GM12878 (cell line): ENCODE data around the gene LYRM4. TPM values are rescaled to one million over a fixed set of nuclear protein-coding genes. Genes with fewer than 3 reads are reported as not detected.
A peak's percentile ranks its signal among the peaks of the same experiment; 100 is the strongest.

ENCODE experiments used
- ATAC-seq: fragments of 200-7000 bp; cut with Tn5 transposase; 3 replicates; pipeline ENCODE4 v1.9.1; 2020; ENCODE audit warnings: mild to moderate bottlenecking, moderate library complexity
- BruUV-seq: library from RNA; stranded (reverse); fragments of 400-500 nt; replicated peaks from 2 replicates; lab custom pipeline; 2021; lab: Mats Ljungman, UMichigan
- CTCF ChIA-PET: fragments of 300-600 bp; sonication (Branson Sonifier 250); formaldehyde crosslinking; extraction: SDS; loops from one replicate; lab custom pipeline; 2021; ENCODE audit warnings: inconsistent platforms; lab: Yijun Ruan, JAX
- POLR2A ChIA-PET: fragments of 350-600 bp; formaldehyde crosslinking; extraction: SDS; loops from one replicate; lab custom pipeline; 2021; ENCODE audit warnings: inconsistent platforms; lab: Charles Lee
- RAD21 ChIA-PET: fragments of 300-600 bp; sonication (Branson Sonifier 250); formaldehyde crosslinking; loops from one replicate; lab custom pipeline; 2023; ENCODE audit warnings: antibody characterized with exemption; ENCODE audit not compliant: unreplicated experiment; lab: Charles Lee
- SMC1A ChIA-PET: fragments of 300-600 bp; sonication (Branson Sonifier 250); formaldehyde crosslinking; loops from one replicate; lab custom pipeline; 2023; ENCODE audit not compliant: unreplicated experiment, uncharacterized antibody; lab: Charles Lee
- DNase-seq: peaks from one replicate; pipeline ENCODE4 v3.0.0-alpha.2; 2011; ENCODE audit warnings: low read depth, low spot score
- FAIRE-seq: peaks from 3 replicates; lab custom pipeline; 2011; peaks lifted over from hg19 to GRCh38; lab: Jason Lieb, UNC
- H2AFZ ChIP-seq: 2 replicates; pipeline ENCODE4 v1.6.0; 2011; ENCODE audit warnings: low read depth, low read length, control low read depth; ENCODE audit not compliant: control insufficient read depth
- H3K27ac ChIP-seq: 2 replicates; pipeline ENCODE4 v1.5.1; 2011; ENCODE audit warnings: control low read depth; ENCODE audit not compliant: control insufficient read depth, insufficient read depth
- H3K27me3 ChIP-seq, 2 experiments: replicated peaks in 1 of 2; 2 replicates each; pipeline versions ENCODE4 v1.6.0 to v1.6.1; 2011; ENCODE audit warnings: low read length in 1 of 2; ENCODE audit not compliant: control insufficient read depth in 2 of 2, insufficient read depth in 2 of 2
- H3K36me3 ChIP-seq, 2 experiments: 2 replicates each; pipeline ENCODE4 v1.5.1; 2011; ENCODE audit warnings: low read length in 1 of 2; ENCODE audit not compliant: control insufficient read depth in 2 of 2, insufficient read depth in 2 of 2
- H3K4me1 ChIP-seq: 2 replicates; pipeline ENCODE4 v1.6.1; 2011; ENCODE audit warnings: mild to moderate bottlenecking, low read length, moderate library complexity, mixed read lengths; ENCODE audit not compliant: control insufficient read depth, insufficient read depth
- H3K4me2 ChIP-seq: 2 replicates; pipeline ENCODE4 v1.6.0; 2011; ENCODE audit warnings: control low read depth; ENCODE audit not compliant: control insufficient read depth, insufficient read depth
- H3K4me3 ChIP-seq: fragments of 200-600 bp; sonication (generic); 2 replicates; pipeline ENCODE4 v1.5.1; 2016
- H3K79me2 ChIP-seq: 2 replicates; pipeline ENCODE4 v1.6.0; 2011; ENCODE audit warnings: low read length; ENCODE audit not compliant: control insufficient read depth, insufficient read depth
- H3K9ac ChIP-seq: 2 replicates; pipeline ENCODE4 v1.8.0; 2011; ENCODE audit warnings: low read length, control low read depth, mixed read lengths; ENCODE audit not compliant: control insufficient read depth, insufficient read depth
- H3K9me3 ChIP-seq: replicated peaks from 3 replicates; pipeline ENCODE4 v1.5.1; 2011; ENCODE audit warnings: mild to moderate bottlenecking, low read length; ENCODE audit not compliant: control insufficient read depth, insufficient read depth
- H4K20me1 ChIP-seq: 2 replicates; pipeline ENCODE4 v1.6.0; 2011; ENCODE audit not compliant: control insufficient read depth, insufficient read depth
- BACH1 ChIP-seq: fragments of 450-650 bp; IDR thresholded peaks from 2 replicates; pipeline ENCODE4 v1.6.1; 2017; ENCODE audit warnings: mild to moderate bottlenecking, borderline replicate concordance
- BHLHE40 ChIP-seq, 2 experiments: fragments of 450-650 bp in 1 of 2; IDR thresholded peaks; 2 replicates each; pipeline ENCODE4 v1.6.1; 2011 to 2017; ENCODE audit warnings: low read depth in 2 of 2, borderline replicate concordance in 1 of 2, improper control_type of control experiment in 1 of 2, low read length in 1 of 2, mild to moderate bottlenecking in 1 of 2
- DPF2 ChIP-seq: fragments of 450-650 bp; IDR thresholded peaks from 2 replicates; pipeline ENCODE4 v1.6.1; 2017; ENCODE audit warnings: mild to moderate bottlenecking
- EGR1 ChIP-seq, 2 experiments: IDR thresholded peaks; 1 replicate in 1 of 2; 2 replicates in 1 of 2; pipeline ENCODE4 v1.6.1; 2011 to 2012; ENCODE audit warnings: low read depth in 2 of 2, low read length in 2 of 2, borderline replicate concordance in 1 of 2, mild to moderate bottlenecking in 1 of 2, moderate library complexity in 1 of 2
- FOXK2 ChIP-seq: fragments of 450-650 bp; IDR thresholded peaks from 2 replicates; pipeline ENCODE4 v1.6.1; 2017; ENCODE audit warnings: mild to moderate bottlenecking, moderate library complexity
- GATAD2B ChIP-seq: fragments of 450-650 bp; conservative IDR thresholded peaks from 2 replicates; pipeline ENCODE4 v1.6.1; 2017; ENCODE audit warnings: low read depth, mild to moderate bottlenecking, moderate library complexity
- HDAC6 ChIP-seq: fragments of 200-600 bp; sonication (generic); IDR thresholded peaks from one replicate; pipeline ENCODE4 v1.8.0; 2017; ENCODE audit warnings: antibody characterized with exemption; ENCODE audit not compliant: unreplicated experiment
- IKZF1 ChIP-seq: fragments of 450-650 bp; conservative IDR thresholded peaks from 2 replicates; pipeline ENCODE4 v1.6.1; 2017; ENCODE audit warnings: antibody characterized with exemption, mild to moderate bottlenecking
- IRF4 ChIP-seq: IDR thresholded peaks from 2 replicates; pipeline ENCODE4 v1.6.1; 2011; ENCODE audit warnings: low read depth, low read length
- LARP7 ChIP-seq: fragments of 450-650 bp; IDR thresholded peaks from 2 replicates; pipeline ENCODE4 v1.6.1; 2017; ENCODE audit warnings: mild to moderate bottlenecking
- MEF2A ChIP-seq: IDR thresholded peaks from 2 replicates; pipeline ENCODE4 v1.6.1; 2011; ENCODE audit warnings: low read depth, mild to moderate bottlenecking, low read length, moderate library complexity; ENCODE audit not compliant: insufficient read depth
- PML ChIP-seq: IDR thresholded peaks from 2 replicates; pipeline ENCODE4 v1.6.1; 2012; ENCODE audit warnings: low read length, inconsistent platforms
- YBX1 ChIP-seq: fragments of 450-650 bp; IDR thresholded peaks from 2 replicates; pipeline ENCODE4 v1.6.1; 2016; ENCODE audit warnings: antibody characterized with exemption
- YY1 ChIP-seq: IDR thresholded peaks from 2 replicates; pipeline ENCODE4 v1.6.1; 2011; ENCODE audit warnings: low read depth, mild to moderate bottlenecking, low read length
- ZNF687 ChIP-seq: fragments of 450-650 bp; IDR thresholded peaks from 2 replicates; pipeline ENCODE4 v1.6.1; 2017; ENCODE audit warnings: mild to moderate bottlenecking, moderate library complexity
- WGBS: methylation state at CpG from one replicate; pipeline ENCODE4 v1.1.6; 2016; ENCODE audit warnings: low lambda C conversion rate; ENCODE audit not compliant: insufficient replicate concordance, insufficient coverage; ENCODE audit errors: missing lambda C conversion rate; 5-methylcytosine and 5-hydroxymethylcytosine counted together
- in situ Hi-C: fragments of 300-500 bp; cut with MboI; formaldehyde crosslinking; loops from 9 replicates; pipeline ENCODE4 v1.14.3; 2018; ENCODE audit warnings: mixed read lengths
- intact Hi-C: fragments of 100-400 bp; cut with micrococcal nuclease; formaldehyde crosslinking; loops from one replicate; pipeline ENCODE4 v1.14.2; 2022; ENCODE audit not compliant: unreplicated experiment
- polyA plus RNA-seq, 11 experiments: library from polyadenylated mRNA; depleted of rRNA in 4 of 11; unstranded in 6 of 11; stranded (reverse) in 5 of 11; fragments of >200 nt; fragmentation: Nextera tagmentation in 4 of 11; fragmentation: Illumina TruSeq in 1 of 11; extraction: Ambion mirVana in 4 of 11; extraction: Trizol in 1 of 11; gene quantifications; 1 replicate in 1 of 11; 2 replicates in 10 of 11; pipeline versions ENCODE4 v1.2.1 to v1.2.3, GENCODE V29; 2011 to 2016; ENCODE audit warnings: inconsistent platforms in 2 of 11, missing spikeins in 2 of 11, low read depth in 1 of 11
- total RNA-seq, 4 experiments: library from RNA; depleted of rRNA in 3 of 4; stranded (reverse); fragments of >200 nt in 3 of 4; fragmentation: Illumina TruSeq in 1 of 4; extraction: Trizol in 1 of 4; gene quantifications; 2 replicates each; pipeline versions ENCODE4 v1.2.1 to v1.2.3, GENCODE V29; 2013 to 2021

Gene LYRM4
- total and polyA plus RNA-seq, 10 of the 15 experiments (the other 5 are each of a cell fraction or from before 2014, with no cell fraction given), result 32.7 to 66.8 (median 44.0) TPM

GRCh38 chr6:5084781-5085647 lies 175.7 kb downstream of the LYRM4 start, which contains the start of gene PPP1R3G (continued):
- TF ChIP-seq PML, result no peak
- no peak for TF ChIP-seq FOXK2
- TF ChIP-seq HDAC6, result peak; percentile 58

GRCh38 chr6:5084360-5084780 lies 176.4 kb downstream of the LYRM4 start:
- ChIA-PET CTCF (no interaction called here), POLR2A (no interaction called here), RAD21 (no interaction called here), SMC1A (no interaction called here)
- FAIRE-seq (no peak), DNase-seq (no peak), ATAC-seq (peak; percentile 57)
- Histone ChIP-seq H2AFZ (peak overlapping the region; percentile 33), H3K27ac (no peak overlapping the region), H3K9ac (peak overlapping the region; percentile 63; the same call in 1 of the 2 replicates), H3K4me1 (peaks cover 7% of the 10 kb centered on the region), H3K27me3 (peaks cover 8 to 12% of the 10 kb centered on the region in 2 experiments), H3K4me3 (peak overlapping the region; percentile 84), H3K79me2 (no peaks in the 10 kb centered on the region), H3K9me3 (no peaks in the 10 kb centered on the region; the same call in 2 of the 3 replicates), H4K20me1 (no peaks in the 10 kb centered on the region), H3K36me3 (no peaks in the 10 kb centered on the region), H3K4me2 (peak overlapping the region; percentile 96)
- no TSS peak for BruUV-seq
- in situ Hi-C loops (no loop called here), intact Hi-C loops (no loop called here)
- TF ChIP-seq YBX1 (no peak), YY1 (0 out of 2 replicates have a peak, but pooled peaks have one; percentile 21), ZNF687 (peak; percentile 46), FOXK2 (no peak), DPF2 (0 out of 2 replicates have a peak, but pooled peaks have one; percentile 18), EGR1 (IDR thresholded peaks at IDR 0.05; ENCODE audit: borderline replicate concordance in 1 of 2, low read depth in 2 of 2, low read length in 2 of 2) (0 out of 3 replicates have a peak, but pooled peaks of 1 of the 2 experiments have one; percentile 5), BACH1 (peak; percentile 76), MEF2A (no peak), IRF4 (no peak), IKZF1 (peak; percentile 60), BHLHE40 (IDR thresholded peaks at IDR 0.05; ENCODE audit: borderline replicate concordance in 1 of 2, low read depth in 2 of 2, low read length in 1 of 2) (peak; percentile 3 to 70; a peak in 2 of 4 replicates), GATAD2B (peak; percentile 76), LARP7 (0 out of 2 replicates have a peak, but pooled peaks have one; percentile 59)
- 8% methylated on average over 21 of the region's 57 CpGs for WGBS
